Sigmoid colon (tissue), 4 donors: ENCODE measurements around the gene ATAD5.
"Not testable (repeated sequence)": the region's sequence is repeated elsewhere in the genome, so short reads cannot be mapped to it uniquely, and the experiment has no call there.

ENCODE experiments used
- EP300 ChIP-seq, 4 donors: sonication (generic); formaldehyde crosslinking; IDR thresholded peaks; one replicate each; pipeline ENCODE4 v1.6.1; 2017; ENCODE audit warnings: antibody characterized with exemption in 4 of 4
- POLR2A ChIP-seq, 2 donors: fragments of 450-650 bp; IDR thresholded peaks; one replicate each; pipeline ENCODE4 v1.6.1; 2016; ENCODE audit warnings: antibody characterized with exemption in 2 of 2, mild to moderate bottlenecking in 2 of 2, moderate library complexity in 2 of 2
- POLR2AphosphoS5 ChIP-seq, 4 donors: sonication (generic); formaldehyde crosslinking; IDR thresholded peaks; one replicate each; pipeline ENCODE4 v1.6.1; 2017; ENCODE audit warnings: antibody characterized with exemption in 4 of 4
- TF ChIP-seq, protein P1 (sequence below), 4 experiments: fragments of 450-650 bp in 3 of 4; fragments of 200-600 bp in 1 of 4; IDR thresholded peaks; one replicate each; pipeline ENCODE4 v1.5.1; 2016 to 2019; ENCODE audit warnings: antibody characterized with exemption in 4 of 4, mild to moderate bottlenecking in 3 of 4, moderate library complexity in 2 of 4

DNA sequence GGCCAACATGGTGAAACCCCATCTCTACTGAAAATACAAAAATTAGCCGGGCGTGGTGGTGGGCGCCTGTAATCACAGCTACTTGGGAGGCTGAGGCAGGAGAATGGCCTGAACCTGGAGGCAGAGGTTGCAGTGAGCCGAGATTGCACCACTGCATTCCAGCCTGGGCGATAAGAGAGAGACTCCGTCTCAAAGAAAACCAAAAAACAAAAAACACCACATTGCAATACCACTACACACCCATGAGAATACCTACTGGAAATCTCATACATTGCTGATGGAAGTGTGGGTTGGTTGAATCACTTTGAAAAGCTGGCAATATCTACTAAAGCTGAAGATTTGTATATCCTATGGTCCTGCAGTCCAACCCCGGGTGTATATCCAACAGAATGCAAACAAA lies 78.4 kb downstream of the ATAD5 start:
- TF ChIP-seq, protein P1, sequence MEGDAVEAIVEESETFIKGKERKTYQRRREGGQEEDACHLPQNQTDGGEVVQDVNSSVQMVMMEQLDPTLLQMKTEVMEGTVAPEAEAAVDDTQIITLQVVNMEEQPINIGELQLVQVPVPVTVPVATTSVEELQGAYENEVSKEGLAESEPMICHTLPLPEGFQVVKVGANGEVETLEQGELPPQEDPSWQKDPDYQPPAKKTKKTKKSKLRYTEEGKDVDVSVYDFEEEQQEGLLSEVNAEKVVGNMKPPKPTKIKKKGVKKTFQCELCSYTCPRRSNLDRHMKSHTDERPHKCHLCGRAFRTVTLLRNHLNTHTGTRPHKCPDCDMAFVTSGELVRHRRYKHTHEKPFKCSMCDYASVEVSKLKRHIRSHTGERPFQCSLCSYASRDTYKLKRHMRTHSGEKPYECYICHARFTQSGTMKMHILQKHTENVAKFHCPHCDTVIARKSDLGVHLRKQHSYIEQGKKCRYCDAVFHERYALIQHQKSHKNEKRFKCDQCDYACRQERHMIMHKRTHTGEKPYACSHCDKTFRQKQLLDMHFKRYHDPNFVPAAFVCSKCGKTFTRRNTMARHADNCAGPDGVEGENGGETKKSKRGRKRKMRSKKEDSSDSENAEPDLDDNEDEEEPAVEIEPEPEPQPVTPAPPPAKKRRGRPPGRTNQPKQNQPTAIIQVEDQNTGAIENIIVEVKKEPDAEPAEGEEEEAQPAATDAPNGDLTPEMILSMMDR (IDR thresholded peaks at IDR 0.05): not testable (repeated sequence)
- not testable (repeated sequence) for TF ChIP-seq POLR2AphosphoS5, POLR2A, EP300 (IDR thresholded peaks at IDR 0.05)
